B cell (primary cell): ENCODE data around the gene LRP1-AS. TPM values are rescaled to one million over a fixed set of nuclear protein-coding genes. Genes with fewer than 3 reads are reported as not detected.

Experiments
- ATAC-seq: fragments of 200-7000 bp; cut with Tn5 transposase; one replicate; pipeline ENCODE4 v1.10.0; 2021; ENCODE audit warnings: low read depth, mild to moderate bottlenecking, moderate number of reproducible peaks, moderate library complexity
- CTCF ChIA-PET: fragments of 350-600 bp; sonication (Branson Sonifier 250); formaldehyde crosslinking; loops from one replicate; lab custom pipeline; 2021; ENCODE audit warnings: antibody characterized with exemption, inconsistent platforms; lab: Charles Lee
- POLR2A ChIA-PET: fragments of 350-600 bp; sonication (Branson Sonifier 250); formaldehyde crosslinking; loops from one replicate; lab custom pipeline; 2021; ENCODE audit warnings: antibody characterized with exemption; lab: Charles Lee
- DNase-seq: peaks from one replicate; pipeline ENCODE4 v3.0.0; 2013
- H2AFZ ChIP-seq: 2 replicates; pipeline ENCODE4 v1.6.1; 2012; ENCODE audit warnings: mild to moderate bottlenecking, low read depth, low read length; ENCODE audit not compliant: insufficient read depth, poor library complexity, severe bottlenecking
- H3K27ac ChIP-seq, 2 donors: 1 replicate in 1 of 2; 2 replicates in 1 of 2; pipeline ENCODE4 v1.5.1; 2012 to 2013; ENCODE audit warnings: low read length in 2 of 2, mild to moderate bottlenecking in 2 of 2, moderate library complexity in 1 of 2
- H3K27me3 ChIP-seq, 4 experiments: fragments of 200-600 bp in 1 of 4; sonication (generic) in 1 of 4; replicated peaks in 1 of 4; 1 replicate in 2 of 4; 2 replicates in 2 of 4; pipeline versions ENCODE4 v1.6.1 to v1.7.0; 2013 to 2016; ENCODE audit warnings: low read length in 3 of 4, mild to moderate bottlenecking in 2 of 4, mixed read lengths in 1 of 4, moderate library complexity in 1 of 4; ENCODE audit not compliant: insufficient read depth in 4 of 4, control insufficient read depth in 3 of 4; ENCODE audit errors: control extremely low read depth in 1 of 4
- H3K36me3 ChIP-seq, 2 experiments: replicated peaks in 1 of 2; 1 replicate in 1 of 2; 2 replicates in 1 of 2; pipeline versions ENCODE4 v1.6.1 to v1.7.1; 2013; ENCODE audit warnings: low read length in 1 of 2; ENCODE audit not compliant: insufficient read depth in 2 of 2, control insufficient read depth in 1 of 2; ENCODE audit errors: control extremely low read depth in 1 of 2, extremely low read depth in 1 of 2
- H3K4me1 ChIP-seq, 2 donors: fragments of 200-600 bp in 1 of 2; sonication (generic) in 1 of 2; 1 replicate in 1 of 2; 2 replicates in 1 of 2; pipeline versions ENCODE4 v1.5.1 to v1.6.1; 2013 to 2017; ENCODE audit warnings: low read length in 2 of 2; ENCODE audit not compliant: control insufficient read depth in 2 of 2, insufficient read depth in 2 of 2
- H3K4me2 ChIP-seq: replicated peaks from 2 replicates; pipeline ENCODE3; 2012; ENCODE audit warnings: mild to moderate bottlenecking, low read depth, low read length; ENCODE audit not compliant: poor library complexity, severe bottlenecking
- H3K4me3 ChIP-seq, 5 experiments: fragments of 200-600 bp in 1 of 5; sonication (generic) in 1 of 5; 1 replicate in 3 of 5; 2 replicates in 2 of 5; pipeline versions ENCODE4 v1.5.1 to v1.7.0; 2011 to 2016; ENCODE audit warnings: low read length in 4 of 5, mild to moderate bottlenecking in 4 of 5, low read depth in 2 of 5, control low read depth in 1 of 5, moderate library complexity in 1 of 5; ENCODE audit not compliant: insufficient read depth in 1 of 5; ENCODE audit errors: control extremely low read depth in 1 of 5, extremely low read depth in 1 of 5
- H3K79me2 ChIP-seq: fragments of 200-600 bp; sonication (generic); one replicate; pipeline ENCODE4 v1.6.0; 2016; ENCODE audit warnings: low read length; ENCODE audit not compliant: control insufficient read depth, insufficient read depth
- H3K9ac ChIP-seq: fragments of 200-600 bp; sonication (generic); 2 replicates; pipeline ENCODE4 v1.6.1; 2017; ENCODE audit warnings: mild to moderate bottlenecking, low read length, moderate library complexity
- H3K9me3 ChIP-seq, 3 donors: one replicate each; pipeline versions ENCODE4 v1.6.1 to v1.7.1; 2013; ENCODE audit warnings: low read length in 2 of 3; ENCODE audit not compliant: control insufficient read depth in 2 of 3, insufficient read depth in 1 of 3; ENCODE audit errors: control extremely low read depth in 1 of 3
- H4K20me1 ChIP-seq: 2 replicates; pipeline ENCODE4 v1.6.0; 2012; ENCODE audit warnings: mild to moderate bottlenecking, low read length; ENCODE audit not compliant: insufficient read depth, control insufficient read depth, poor library complexity, severe bottlenecking
- H3K27ac Mint-ChIP-seq: one replicate; pipeline ENCODE4 v1.8.0; 2021; ENCODE audit warnings: mixed read lengths
- H3K27me3 Mint-ChIP-seq: one replicate; pipeline ENCODE4 v1.8.0; 2021; ENCODE audit warnings: mixed read lengths
- H3K4me1 Mint-ChIP-seq: one replicate; pipeline ENCODE4 v1.8.0; 2021; ENCODE audit warnings: mixed read lengths
- H3K4me3 Mint-ChIP-seq: one replicate; pipeline ENCODE4 v1.8.0; 2021; ENCODE audit warnings: mixed read lengths
- H3K9me3 Mint-ChIP-seq: one replicate; pipeline ENCODE4 v1.8.0; 2022; ENCODE audit warnings: mixed read lengths; ENCODE audit not compliant: insufficient read depth
- CTCF ChIP-seq: fragments of 200-600 bp; IDR thresholded peaks from one replicate; pipeline ENCODE4 v1.8.0; 2022; ENCODE audit warnings: antibody characterized with exemption, mild to moderate bottlenecking
- EZH2 ChIP-seq: IDR thresholded peaks from 2 replicates; pipeline ENCODE4 v1.6.1; 2012; ENCODE audit warnings: borderline replicate concordance, low read depth, mild to moderate bottlenecking, moderate library complexity, low read length; ENCODE audit not compliant: insufficient read depth, poor library complexity, severe bottlenecking
- WGBS: methylation state at CpG from one replicate; pipeline ENCODE4 v1.1.5; 2013; ENCODE audit warnings: missing lambda C conversion rate; ENCODE audit not compliant: insufficient coverage; 5-methylcytosine and 5-hydroxymethylcytosine counted together
- intact Hi-C: fragments of 100-400 bp; cut with micrococcal nuclease; formaldehyde crosslinking; loops from one replicate; pipeline ENCODE4 v1.10.0; 2022
- polyA plus RNA-seq: library from polyadenylated mRNA; depleted of rRNA; stranded (reverse); fragments of >200 nt; gene quantifications from 2 replicates; pipeline ENCODE4 v1.2.3, GENCODE V29; 2012
- total RNA-seq, 2 donors: library from RNA; stranded (reverse); fragments of 120-200 nt in 1 of 2; gene quantifications; 1 replicate in 1 of 2; 2 replicates in 1 of 2; pipeline versions ENCODE4 v1.2.3 to v1.2.4, GENCODE V29; 2013 to 2022

Gene LRP1-AS
- total and polyA plus RNA-seq, 2 donors (not counting 1 experiment from before 2014, with no cell fraction given) = not detected

GRCh38 chr12:57151741-57152630 is 4.6 kb upstream of the LRP1-AS start:
- ChIA-PET POLR2A (no interaction called here), CTCF (interaction anchor here (0.9 kb wide), 1 partner anchor 40 kb away, joined by 3 read pairs; no protein-coding TSS in a partner anchor)
- Mint-ChIP-seq H3K27ac (no peak overlapping the region), H3K4me1 (peaks cover 2% of the 10 kb centered on the region), H3K9me3 (no peaks in the 10 kb centered on the region), H3K27me3 (peaks cover 4% of the 10 kb centered on the region), H3K4me3 (no peak overlapping the region)
- H3K4me1 ChIP-seq = peaks cover 0 to 7% of the 10 kb centered on the region in 2 donors
- ATAC-seq = no peak
- no peak overlapping the region for H3K27ac ChIP-seq
- no peaks in the 10 kb centered on the region for H4K20me1 ChIP-seq
- H3K9me3 ChIP-seq = no peaks in the 10 kb centered on the region
- TF ChIP-seq EZH2 (no peak), CTCF (no peak)
- no peak overlapping the region for H3K4me3 ChIP-seq
- H3K27me3 ChIP-seq = no peaks in the 10 kb centered on the region
- WGBS = 95% methylated on average over 16 of the region's 17 CpGs
- H2AFZ ChIP-seq = no peak overlapping the region
- DNase-seq = no peak
- no peak overlapping the region for H3K9ac ChIP-seq
- no peak overlapping the region for H3K4me2 ChIP-seq
- H3K79me2 ChIP-seq = no peaks in the 10 kb centered on the region
- H3K36me3 ChIP-seq = no peaks in the 10 kb centered on the region
- intact Hi-C loops = no loop called here

GRCh38 chr12:57150400-57151000 is 3.1 kb upstream of the LRP1-AS start:
- no peaks in the 10 kb centered on the region for H3K27me3 ChIP-seq
- ChIA-PET POLR2A (no interaction called here), CTCF (interaction anchor here (1.4 kb wide), 1 partner anchor 38 kb away, joined by 3 read pairs; no protein-coding TSS in a partner anchor)
- DNase-seq = no peak
- Mint-ChIP-seq H3K27me3 (no peaks in the 10 kb centered on the region), H3K4me3 (no peak overlapping the region), H3K4me1 (peaks cover 2% of the 10 kb centered on the region), H3K9me3 (no peaks in the 10 kb centered on the region), H3K27ac (no peak overlapping the region)
- TF ChIP-seq EZH2 (no peak), CTCF (no peak)
- intact Hi-C loops = no loop called here
- H4K20me1 ChIP-seq = no peaks in the 10 kb centered on the region
- H3K4me3 ChIP-seq = no peak overlapping the region
- H3K79me2 ChIP-seq = no peaks in the 10 kb centered on the region
- H3K4me1 ChIP-seq = peaks cover 0 to 7% of the 10 kb centered on the region in 2 donors
- no peak overlapping the region for H3K4me2 ChIP-seq
- no peaks in the 10 kb centered on the region for H3K36me3 ChIP-seq
- H3K9ac ChIP-seq = no peak overlapping the region
- 92% methylated on average over 6 of the region's 6 CpGs for WGBS
- no peak overlapping the region for H3K27ac ChIP-seq
- ATAC-seq = no peak
- H3K9me3 ChIP-seq = no peaks in the 10 kb centered on the region
- H2AFZ ChIP-seq = no peak overlapping the region
